Keratinocyte (primary cell): ENCODE measurements around the gene GARIN3. TPM values are rescaled to one million over a fixed set of nuclear protein-coding genes. Genes with fewer than 3 reads are reported as not detected.

Experiments used
- DNase-seq: peaks from one replicate; pipeline ENCODE4 v3.0.0-alpha.2; 2011; ENCODE audit warnings: low read depth, missing footprints, low spot score
- FAIRE-seq: peaks from 2 replicates; lab custom pipeline; 2011; peaks lifted over from hg19 to GRCh38; lab: Jason Lieb, UNC
- H2AFZ ChIP-seq: 2 replicates; pipeline ENCODE4 v1.6.0; 2012; ENCODE audit warnings: low read length, control low read depth, inconsistent platforms; ENCODE audit not compliant: control insufficient read depth
- H3K27ac ChIP-seq: 2 replicates; pipeline ENCODE4 v1.5.1; 2011; ENCODE audit warnings: low read length; ENCODE audit not compliant: control insufficient read depth, insufficient read depth
- H3K27me3 ChIP-seq: 3 replicates; pipeline ENCODE4 v1.6.0; 2011; ENCODE audit warnings: low read length; ENCODE audit not compliant: control insufficient read depth, insufficient read depth; ENCODE audit errors: extremely low read depth
- H3K36me3 ChIP-seq, 2 experiments: 2 replicates in 1 of 2; 3 replicates in 1 of 2; pipeline ENCODE4 v1.5.1; 2011; ENCODE audit warnings: low read length in 2 of 2, mild to moderate bottlenecking in 1 of 2; ENCODE audit not compliant: control insufficient read depth in 2 of 2, insufficient read depth in 2 of 2; ENCODE audit errors: extremely low read depth in 1 of 2
- H3K4me1 ChIP-seq: 3 replicates; pipeline ENCODE4 v1.5.1; 2011; ENCODE audit warnings: low read length; ENCODE audit not compliant: control insufficient read depth, insufficient read depth; ENCODE audit errors: extremely low read depth
- H3K4me2 ChIP-seq: 3 replicates; pipeline ENCODE4 v1.6.0; 2011; ENCODE audit warnings: low read depth, low read length; ENCODE audit not compliant: control insufficient read depth, insufficient read depth; ENCODE audit errors: extremely low read depth
- H3K4me3 ChIP-seq, 3 experiments: fragments of 200-600 bp in 1 of 3; sonication (generic) in 1 of 3; 2 replicates in 2 of 3; 3 replicates in 1 of 3; pipeline ENCODE4 v1.5.1; 2011 to 2016; ENCODE audit warnings: low read length in 3 of 3, mild to moderate bottlenecking in 3 of 3, control low read depth in 2 of 3, inconsistent platforms in 1 of 3, low read depth in 1 of 3, mixed read lengths in 1 of 3, mixed run types in 1 of 3, moderate library complexity in 1 of 3; ENCODE audit not compliant: control insufficient read depth in 2 of 3, insufficient read depth in 2 of 3; ENCODE audit errors: extremely low read depth in 1 of 3
- H3K79me2 ChIP-seq: 2 replicates; pipeline ENCODE4 v1.6.0; 2012; ENCODE audit warnings: low read length; ENCODE audit not compliant: control insufficient read depth, insufficient read depth
- H3K9ac ChIP-seq: 3 replicates; pipeline ENCODE4 v1.6.0; 2011; ENCODE audit warnings: low read length; ENCODE audit not compliant: control insufficient read depth, insufficient read depth; ENCODE audit errors: extremely low read depth
- H3K9me1 ChIP-seq: 3 replicates; pipeline ENCODE4 v1.6.0; 2011; ENCODE audit warnings: low read length; ENCODE audit not compliant: control insufficient read depth, insufficient read depth; ENCODE audit errors: extremely low read depth
- H3K9me3 ChIP-seq: 2 replicates; pipeline ENCODE4 v1.5.1; 2012; ENCODE audit warnings: low read depth, low read length; ENCODE audit not compliant: control insufficient read depth
- H4K20me1 ChIP-seq: 3 replicates; pipeline ENCODE4 v1.6.0; 2011; ENCODE audit warnings: low read length; ENCODE audit not compliant: control insufficient read depth, insufficient read depth; ENCODE audit errors: extremely low read depth
- EZH2 ChIP-seq: IDR thresholded peaks from one replicate; pipeline ENCODE4 v1.6.1; 2012; ENCODE audit warnings: inconsistent platforms, mild to moderate bottlenecking, low read length, moderate library complexity
- dilution Hi-C: fragments of 300-500 bp; cut with MboI; formaldehyde crosslinking; loops from one replicate; pipeline ENCODE4 v1.7.0; 2020; ENCODE audit warnings: low sequenced_read_pairs; ENCODE audit not compliant: extremely low pct_ligation_motif_present
- polyA plus RNA-seq, 5 experiments: library from polyadenylated mRNA; depleted of rRNA in 3 of 5; stranded (reverse) in 3 of 5; stranded (forward) in 1 of 5; unstranded in 1 of 5; fragments of >200 nt; gene quantifications; 1 replicate in 1 of 5; 2 replicates in 3 of 5; 3 replicates in 1 of 5; pipeline versions ENCODE4 v1.2.1 to v1.2.3, GENCODE V29; 2011 to 2012; ENCODE audit warnings: missing spikeins in 2 of 5, low read depth in 1 of 5, low replicate concordance in 1 of 5
- TF ChIP-seq, protein P1 (sequence below), 3 experiments: IDR thresholded peaks in 1 of 3; conservative IDR thresholded peaks in 1 of 3; optimal IDR thresholded peaks in 1 of 3; 2 replicates in 2 of 3; 3 replicates in 1 of 3; pipeline versions ENCODE3 to v1.5.1; 2011; ENCODE audit warnings: low read length in 3 of 3, mild to moderate bottlenecking in 3 of 3, moderate library complexity in 2 of 3, control low read depth in 1 of 3, inconsistent platforms in 1 of 3; ENCODE audit not compliant: insufficient read depth in 2 of 3; ENCODE audit errors: extremely low read depth in 1 of 3

Gene GARIN3
- polyA plus RNA-seq, 1 donor (not counting 4 experiments of a cell fraction or from before 2014, with no cell fraction given): not detected

GRCh38 chr5:157184117-157184670 is 18.1 kb upstream of the GARIN3 start:
- no peak overlapping the region for H2AFZ ChIP-seq
- H3K4me3 ChIP-seq: no peak overlapping the region
- TF ChIP-seq EZH2: no peak
- TF ChIP-seq, protein P1, sequence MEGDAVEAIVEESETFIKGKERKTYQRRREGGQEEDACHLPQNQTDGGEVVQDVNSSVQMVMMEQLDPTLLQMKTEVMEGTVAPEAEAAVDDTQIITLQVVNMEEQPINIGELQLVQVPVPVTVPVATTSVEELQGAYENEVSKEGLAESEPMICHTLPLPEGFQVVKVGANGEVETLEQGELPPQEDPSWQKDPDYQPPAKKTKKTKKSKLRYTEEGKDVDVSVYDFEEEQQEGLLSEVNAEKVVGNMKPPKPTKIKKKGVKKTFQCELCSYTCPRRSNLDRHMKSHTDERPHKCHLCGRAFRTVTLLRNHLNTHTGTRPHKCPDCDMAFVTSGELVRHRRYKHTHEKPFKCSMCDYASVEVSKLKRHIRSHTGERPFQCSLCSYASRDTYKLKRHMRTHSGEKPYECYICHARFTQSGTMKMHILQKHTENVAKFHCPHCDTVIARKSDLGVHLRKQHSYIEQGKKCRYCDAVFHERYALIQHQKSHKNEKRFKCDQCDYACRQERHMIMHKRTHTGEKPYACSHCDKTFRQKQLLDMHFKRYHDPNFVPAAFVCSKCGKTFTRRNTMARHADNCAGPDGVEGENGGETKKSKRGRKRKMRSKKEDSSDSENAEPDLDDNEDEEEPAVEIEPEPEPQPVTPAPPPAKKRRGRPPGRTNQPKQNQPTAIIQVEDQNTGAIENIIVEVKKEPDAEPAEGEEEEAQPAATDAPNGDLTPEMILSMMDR (optimal IDR thresholded peaks at IDR 0.05 in 1 of 3, IDR thresholded peaks at IDR 0.05 in 1 of 3, conservative IDR thresholded peaks at IDR 0.05 in 1 of 3; ENCODE audit: extremely low read depth in 1 of 3, insufficient read depth in 2 of 3, low read length in 3 of 3): no peak
- DNase-seq (no peak), FAIRE-seq (no peak)
- no peak overlapping the region for H3K4me2 ChIP-seq
- no peaks in the 10 kb centered on the region for H3K79me2 ChIP-seq
- H3K27ac ChIP-seq: no peak overlapping the region
- H3K9ac ChIP-seq: no peak overlapping the region
- no peaks in the 10 kb centered on the region for H3K36me3 ChIP-seq
- H3K9me3 ChIP-seq: no peaks in the 10 kb centered on the region
- no peaks in the 10 kb centered on the region for H4K20me1 ChIP-seq
- no peaks in the 10 kb centered on the region for H3K9me1 ChIP-seq
- dilution Hi-C loops: no loop called here
- H3K4me1 ChIP-seq: no peaks in the 10 kb centered on the region
- H3K27me3 ChIP-seq: no peaks in the 10 kb centered on the region

DNA sequence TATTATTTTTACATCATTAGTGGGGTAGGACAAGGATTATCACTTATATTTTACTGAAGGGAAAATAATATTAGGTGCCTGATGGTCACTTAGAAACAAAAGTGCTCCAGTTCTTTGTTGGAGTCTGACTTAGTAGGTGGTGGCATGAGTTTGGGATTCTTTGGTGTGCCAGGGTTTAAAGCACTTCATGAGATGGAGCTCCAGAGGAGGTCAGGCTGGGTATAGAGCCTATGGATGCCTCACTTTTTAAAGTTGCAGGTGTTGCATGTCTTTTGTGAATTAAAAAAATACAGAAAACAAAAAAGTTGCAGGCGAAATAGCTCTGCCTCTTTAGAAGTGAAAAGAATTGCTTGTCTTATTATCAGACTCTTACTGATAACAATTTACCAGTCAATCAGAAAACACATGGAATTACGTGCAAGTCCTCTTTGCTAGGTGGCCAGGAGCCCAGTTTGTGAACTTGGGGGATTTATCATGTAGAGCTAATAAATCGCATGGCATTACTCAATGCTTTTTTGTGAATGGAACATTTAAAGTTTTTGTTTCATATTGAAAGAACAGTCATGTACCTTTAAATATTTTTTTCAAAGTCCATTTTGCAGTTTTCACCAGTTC is 16.2 kb upstream of the GARIN3 start:
- no peak for TF ChIP-seq EZH2
- TF ChIP-seq, protein P1 (optimal IDR thresholded peaks at IDR 0.05 in 1 of 3, IDR thresholded peaks at IDR 0.05 in 1 of 3, conservative IDR thresholded peaks at IDR 0.05 in 1 of 3; ENCODE audit: extremely low read depth in 1 of 3, insufficient read depth in 2 of 3, low read length in 3 of 3): no peak
- no peak overlapping the region for H3K4me2 ChIP-seq
- no peaks in the 10 kb centered on the region for H3K36me3 ChIP-seq
- H4K20me1 ChIP-seq: no peaks in the 10 kb centered on the region
- H3K4me3 ChIP-seq: no peak overlapping the region
- H3K4me1 ChIP-seq: no peaks in the 10 kb centered on the region
- H3K27ac ChIP-seq: no peak overlapping the region
- no peak for FAIRE-seq
- no peak for DNase-seq
- H2AFZ ChIP-seq: no peak overlapping the region
- no peaks in the 10 kb centered on the region for H3K27me3 ChIP-seq
- no peaks in the 10 kb centered on the region for H3K9me3 ChIP-seq
- no peak overlapping the region for H3K9ac ChIP-seq
- H3K9me1 ChIP-seq: no peaks in the 10 kb centered on the region
- dilution Hi-C loops: no loop called here
- H3K79me2 ChIP-seq: no peaks in the 10 kb centered on the region
